ENCODE data around the gene TRMT11.

GRCh38 chr6:125989631-125990030 lies 3.3 kb downstream of the TRMT11 start:
- TF ChIP-seq ELF4 (CRISPR knock-in tag; IDR thresholded peaks at IDR 0.05; ENCODE audit: borderline replicate concordance) (no peak), CTCF (CRISPR knock-in tag; IDR thresholded peaks at IDR 0.05) (no peak), ZBTB34 (CRISPR knock-in tag; IDR thresholded peaks at IDR 0.05) (no peak), SIN3B (IDR thresholded peaks at IDR 0.05; ENCODE audit: low read length) (no peak), TAF15 (IDR thresholded peaks at IDR 0.05; ENCODE audit: low read depth, low read length, poor library complexity, severe bottlenecking) (no peak), CCAR2 (optimal IDR thresholded peaks at IDR 0.05; ENCODE audit: low read depth, low read length) (no peak), PBX3 (CRISPR knock-in tag; IDR thresholded peaks at IDR 0.05; ENCODE audit: borderline replicate concordance) (no peak), ZBTB26 (CRISPR knock-in tag; IDR thresholded peaks at IDR 0.05; ENCODE audit: borderline replicate concordance) (no peak), SMYD3 (CRISPR knock-in tag; IDR thresholded peaks at IDR 0.05) (no peak), JUNB (CRISPR knock-in tag; IDR thresholded peaks at IDR 0.05; ENCODE audit: borderline replicate concordance) (no peak), RBM22 (optimal IDR thresholded peaks at IDR 0.05; ENCODE audit: low read length) (no peak), GATAD2A (CRISPR knock-in tag; IDR thresholded peaks at IDR 0.05) (peak; percentile 80)

Measured in HepG2 (cell line).